GM18907 (cell line): ENCODE data around the gene CORO2B.
"Not testable (repeated sequence)": the region's sequence is repeated elsewhere in the genome, so short reads cannot be mapped to it uniquely, and the experiment has no call there.

Source experiments
- ATAC-seq: cut with Tn5 transposase; IDR thresholded peaks from one replicate; pipeline ENCODE4 v1.9.1; 2021; ENCODE audit warnings: mild to moderate bottlenecking, moderate library complexity; ENCODE audit not compliant: unreplicated experiment

CORO2B gene

GRCh38 chr15:68667800-68668625 is 89.2 kb downstream of the CORO2B start:
- no peak for ATAC-seq

GRCh38 chr15:68668926-68669600 is 90.3 kb downstream of the CORO2B start:
- ATAC-seq: no peak

DNA sequence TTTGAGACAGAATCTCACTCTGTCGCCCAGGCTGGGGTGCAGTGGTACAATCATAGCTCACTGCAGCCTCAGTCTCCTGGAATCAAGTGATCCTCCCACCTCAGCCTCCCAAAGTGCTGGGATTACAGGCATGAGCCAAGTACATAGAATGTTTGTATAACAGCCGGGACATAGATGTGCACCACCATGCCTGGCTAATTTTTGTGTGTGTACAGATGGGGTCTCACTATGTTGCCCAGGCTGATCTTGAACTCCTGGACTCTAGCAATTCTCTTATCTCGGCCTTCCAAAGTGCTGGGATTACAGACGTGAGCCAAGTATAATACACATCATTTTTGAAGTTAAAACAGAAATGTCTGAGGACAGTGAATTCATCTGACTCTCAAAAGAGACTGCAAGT is 93.5 kb downstream of the CORO2B start:
- ATAC-seq: no peak

DNA sequence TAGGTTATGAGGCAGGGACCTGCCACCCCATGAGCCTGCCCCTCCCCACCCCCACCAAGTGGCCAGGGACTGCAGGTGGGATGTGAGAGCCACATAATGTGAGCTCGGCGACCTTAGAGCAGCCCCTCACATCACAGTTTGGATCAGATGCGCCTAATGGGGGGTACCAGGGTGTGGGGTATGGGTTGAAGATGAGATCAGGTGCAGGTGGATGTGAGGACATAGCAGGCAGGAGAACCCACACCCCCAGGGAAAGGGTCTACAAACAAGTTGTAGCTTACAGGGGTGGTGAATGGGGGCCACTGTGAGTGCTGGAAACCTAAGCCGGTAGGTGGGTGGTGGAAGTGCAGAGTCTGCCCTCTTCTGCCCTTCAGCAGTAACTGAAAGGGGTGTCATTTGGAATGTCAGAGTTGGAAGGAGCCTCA is 94.0 kb downstream of the CORO2B start:
- no peak for ATAC-seq

DNA sequence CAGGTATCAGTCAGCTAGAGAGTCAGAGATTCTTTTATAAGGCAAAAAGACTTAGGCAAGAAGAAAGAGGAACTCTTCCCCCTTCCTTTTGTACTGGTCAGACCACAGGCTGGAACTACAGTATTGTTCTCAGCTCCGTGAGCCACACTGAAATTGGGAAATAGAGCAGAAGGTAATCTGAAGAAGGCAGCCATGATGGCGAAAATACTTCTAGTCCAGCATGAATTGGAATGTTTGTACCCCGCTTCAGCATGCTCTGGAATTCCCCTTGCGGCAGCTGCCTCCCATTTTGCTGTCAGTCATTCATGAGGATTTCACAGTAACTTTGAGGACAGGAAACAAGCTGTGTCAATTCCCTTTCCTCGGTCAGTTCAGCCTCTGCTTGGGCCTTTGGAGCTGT is 96.2 kb downstream of the CORO2B start:
- no peak for ATAC-seq

GRCh38 chr15:68676011-68676605 is 97.3 kb downstream of the CORO2B start:
- no peak for ATAC-seq

DNA sequence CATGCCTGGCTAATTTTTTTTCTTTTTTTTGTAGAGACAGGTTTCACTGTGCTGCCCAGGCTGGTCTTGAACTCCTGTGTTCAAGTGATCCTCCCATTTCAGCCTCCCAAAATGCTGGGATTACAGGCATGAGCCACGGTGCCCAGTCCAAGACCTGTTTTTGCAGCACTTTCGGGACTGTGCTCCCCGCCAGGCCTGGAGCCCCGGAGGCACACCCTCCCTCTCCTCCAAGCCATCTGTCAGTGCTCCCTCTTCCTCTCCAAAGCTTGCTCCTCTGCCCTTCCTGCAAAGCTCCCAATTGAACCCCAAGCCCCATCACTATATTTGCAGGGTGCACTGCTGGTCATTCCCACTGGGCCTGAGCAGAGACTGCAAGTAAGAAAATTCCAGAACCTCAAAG is 98.1 kb downstream of the CORO2B start:
- ATAC-seq: no peak

DNA sequence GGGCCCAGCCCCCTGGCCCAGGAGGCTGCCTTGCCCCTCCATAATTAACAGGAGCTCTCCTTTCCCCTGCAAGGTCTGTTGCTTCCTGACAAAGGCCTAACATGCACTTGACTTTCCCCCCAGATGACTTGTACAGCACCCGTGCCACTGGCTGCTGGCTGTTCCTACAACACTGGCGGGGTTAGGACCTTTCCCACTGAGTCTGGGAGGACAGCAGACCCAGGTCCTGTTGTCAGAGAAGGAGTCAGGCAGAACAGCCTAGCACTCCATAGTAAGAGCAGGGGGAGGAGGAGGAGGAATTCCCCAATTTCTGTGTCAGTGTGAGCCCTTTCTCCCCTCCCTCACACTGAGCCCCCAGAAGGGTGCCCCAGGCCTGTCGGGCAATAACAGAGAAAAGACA is 99.2 kb downstream of the CORO2B start:
- no peak for ATAC-seq

- ATAC-seq: no peak
These were observed 100.0 kb downstream of the CORO2B start for GRCh38 chr15:68678746-68679145.

DNA sequence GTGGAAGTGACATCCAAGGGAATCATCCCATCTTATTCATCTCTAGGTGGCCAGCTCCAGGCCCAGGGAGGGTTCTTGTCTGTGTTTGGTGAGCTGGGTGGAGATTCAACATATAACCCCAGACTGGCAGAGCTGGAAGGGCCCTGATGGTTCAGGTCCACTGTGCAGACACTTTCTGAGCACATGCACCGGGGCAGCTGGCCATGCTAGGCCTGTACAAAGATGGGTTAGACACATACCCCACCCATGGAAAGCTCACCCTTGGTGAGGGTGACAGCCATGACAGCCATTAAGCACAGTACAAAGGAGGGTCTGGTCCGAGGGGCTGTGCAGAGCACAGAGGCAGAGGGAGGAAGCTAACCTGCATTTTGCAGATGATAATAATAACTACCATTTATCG is 100.4 kb downstream of the CORO2B start:
- no peak for ATAC-seq

DNA sequence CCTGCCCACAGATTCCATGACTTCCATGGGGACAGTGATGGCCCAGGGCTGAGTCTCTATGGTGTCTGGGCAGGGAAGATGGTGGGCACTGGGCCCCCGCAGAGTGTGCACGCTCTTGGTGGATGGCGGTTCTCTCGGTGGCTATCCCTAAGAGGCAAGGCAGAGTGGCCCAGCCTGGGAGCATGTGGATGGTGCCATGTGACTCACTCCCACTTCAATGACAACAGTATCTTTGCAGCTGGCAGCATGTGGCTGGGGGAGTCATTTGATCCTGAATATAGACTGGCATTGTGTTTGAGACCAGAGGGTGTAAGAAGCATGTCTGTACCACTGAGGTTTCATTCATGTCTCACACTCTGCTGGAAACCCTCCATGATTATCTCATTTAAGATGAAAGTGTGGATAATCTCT is 101.2 kb downstream of the CORO2B start:
- ATAC-seq: no peak

DNA sequence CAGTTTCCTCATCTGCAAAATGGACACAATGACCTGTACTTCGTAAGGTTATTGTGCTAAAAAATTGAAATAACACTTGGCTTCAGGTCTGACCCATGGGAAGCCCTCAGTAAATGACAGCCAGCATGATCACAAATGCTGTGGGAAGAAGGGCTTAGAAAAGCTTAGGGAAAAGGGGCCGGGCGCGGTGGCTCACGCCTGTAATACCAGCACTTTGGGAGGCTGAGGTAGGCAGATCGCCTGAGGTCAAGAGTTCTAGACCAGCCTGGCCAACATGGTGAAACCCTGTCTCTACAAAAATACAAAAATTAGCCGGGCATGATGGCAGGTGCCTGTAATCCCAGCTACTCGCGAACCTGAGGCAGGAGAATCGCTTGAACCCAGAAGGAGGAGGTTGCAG is 102.0 kb downstream of the CORO2B start:
- ATAC-seq: not testable (repeated sequence)

GRCh38 chr15:68681836-68682235 is 103.0 kb downstream of the CORO2B start:
- no peak for ATAC-seq

DNA sequence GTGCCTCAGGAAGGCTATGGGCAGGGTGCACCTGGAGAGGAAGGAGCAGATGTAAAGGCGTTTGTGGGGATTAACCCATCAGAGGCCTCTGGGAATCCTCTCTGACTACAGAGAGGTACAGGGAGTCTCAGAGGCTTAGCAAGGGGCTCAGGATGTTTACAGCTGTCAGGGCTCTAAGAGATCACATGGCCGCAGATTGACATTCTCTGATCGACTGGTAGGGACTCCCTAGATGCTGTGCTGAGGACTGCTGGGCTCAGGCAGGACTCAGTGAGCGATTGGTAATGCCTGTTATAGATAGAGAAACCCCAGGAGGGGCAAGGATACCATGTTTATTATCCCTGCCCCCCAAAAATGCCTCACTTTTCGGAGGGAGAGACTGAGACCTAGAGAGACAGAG is 103.5 kb downstream of the CORO2B start:
- ATAC-seq: no peak

DNA sequence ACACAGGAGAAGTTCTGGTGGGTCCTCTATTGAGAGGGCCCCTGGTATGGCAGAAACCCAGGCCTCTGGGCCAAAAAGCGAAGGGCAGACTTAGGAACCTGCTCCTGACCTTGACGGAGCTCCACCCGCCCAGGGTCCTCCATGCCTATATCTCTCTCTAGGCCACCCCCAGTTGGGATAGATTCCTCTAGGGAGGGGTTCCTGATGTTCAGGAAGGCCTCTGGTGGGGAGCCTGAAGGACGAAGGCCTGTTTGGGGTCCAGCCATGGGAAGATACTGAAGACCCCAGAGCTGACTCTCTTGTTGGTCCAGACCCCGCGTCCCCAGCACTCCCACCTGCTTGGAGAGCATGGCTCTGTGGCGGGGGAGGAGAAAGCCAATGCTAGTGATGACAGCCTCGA is 104.2 kb downstream of the CORO2B start:
- no peak for ATAC-seq

- ATAC-seq: no peak
These were observed 104.8 kb downstream of the CORO2B start for GRCh38 chr15:68683551-68683950.

DNA sequence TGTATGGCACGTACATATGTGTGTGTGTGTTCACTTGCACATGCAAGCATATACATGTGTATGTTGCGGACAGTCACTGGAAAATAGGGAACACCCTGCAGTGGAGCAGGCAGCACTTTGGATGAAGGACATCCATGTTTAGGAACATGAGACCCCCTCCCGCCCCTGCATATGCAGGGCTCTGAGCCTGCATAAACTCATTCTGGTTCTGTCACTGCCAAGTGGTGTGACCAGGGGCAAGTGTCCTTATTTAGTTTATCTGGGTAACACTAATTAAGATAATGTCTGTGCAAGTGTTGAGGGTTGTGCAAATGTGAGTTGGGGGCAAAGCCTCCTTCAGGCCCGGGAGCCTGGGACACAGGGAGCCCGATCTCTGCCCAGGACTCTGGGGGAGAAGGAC is 105.7 kb downstream of the CORO2B start:
- no peak for ATAC-seq

- no peak for ATAC-seq
These were observed 108.4 kb downstream of the CORO2B start for GRCh38 chr15:68687136-68687735.

DNA sequence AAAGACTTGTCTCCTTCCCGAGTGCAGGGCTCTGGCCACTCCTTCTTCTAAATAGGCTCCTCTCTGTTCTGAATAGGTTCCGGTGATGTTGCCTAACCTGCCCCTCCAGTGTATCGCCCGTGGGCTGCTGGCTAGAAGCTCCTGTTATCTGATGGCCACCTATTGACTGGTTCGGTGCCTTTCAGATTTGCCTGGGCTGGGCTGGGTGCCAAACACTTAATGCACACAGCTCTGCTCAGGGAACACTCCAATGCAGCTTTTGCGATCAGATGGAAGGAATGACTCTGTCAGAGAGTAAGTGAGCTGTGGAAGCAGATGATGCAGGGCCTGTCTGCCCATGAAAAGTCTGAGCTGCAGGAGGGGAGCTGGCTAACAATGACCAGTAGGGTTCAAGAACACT is 112.9 kb downstream of the CORO2B start:
- ATAC-seq: no peak

GRCh38 chr15:68693071-68693470 is 114.3 kb downstream of the CORO2B start:
- no peak for ATAC-seq

DNA sequence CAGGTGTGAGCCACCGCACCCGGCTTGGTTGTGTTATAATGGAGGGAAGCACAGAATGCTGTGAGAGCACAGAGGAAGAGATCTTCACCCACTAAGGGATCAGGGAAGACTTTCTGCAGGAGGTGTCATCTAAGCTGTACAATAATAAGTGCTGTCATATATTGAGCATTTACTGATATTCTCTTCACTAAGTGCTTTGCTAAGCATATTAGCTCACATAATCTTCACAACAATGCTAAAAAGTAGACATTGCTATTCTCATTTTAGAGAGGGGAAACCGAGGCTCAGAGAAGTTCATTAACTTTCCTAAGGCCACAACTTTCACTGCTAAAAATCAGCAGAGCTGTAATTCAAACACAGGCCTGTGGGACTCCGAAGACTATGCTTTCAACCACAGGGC is 115.3 kb downstream of the CORO2B start:
- no peak for ATAC-seq
